HCT116 (cell line): ENCODE measurements around the gene VEPH1. TPM values are rescaled to one million over a fixed set of nuclear protein-coding genes. Genes with fewer than 3 reads are reported as not detected.

Source experiments
- ATAC-seq: fragments of 200-7000 bp; cut with Tn5 transposase; 2 replicates; pipeline ENCODE4 v1.9.1; 2020; ENCODE audit warnings: mild to moderate bottlenecking, moderate library complexity
- BruUV-seq: library from RNA; stranded (reverse); fragments of 400-500 nt; replicated peaks from 2 replicates; lab custom pipeline; 2021; lab: Mats Ljungman, UMichigan
- CTCF ChIA-PET: fragments of 300-600 bp; sonication (Branson Sonifier 250); formaldehyde crosslinking; loops from one replicate; lab custom pipeline; 2021; ENCODE audit warnings: antibody characterized with exemption; lab: Charles Lee
- POLR2A ChIA-PET: fragments of 300-600, 350-600 bp; sonication (Branson Sonifier 250); formaldehyde crosslinking; loops from one replicate; lab custom pipeline; 2021; ENCODE audit warnings: antibody characterized with exemption; lab: Charles Lee
- RAD21 ChIA-PET, 2 experiments: fragments of 300-600 bp; sonication (Branson Sonifier 250); formaldehyde crosslinking; loops; one replicate each; lab custom pipeline; 2023; ENCODE audit warnings: low total read pairs in 2 of 2; ENCODE audit not compliant: uncharacterized antibody in 2 of 2, unreplicated experiment in 2 of 2, low non-redundant PET in 1 of 2; lab: Charles Lee
- DNase-seq: peaks from one replicate; pipeline ENCODE4 v3.0.0-alpha.2; 2010; ENCODE audit warnings: low read depth, low spot score
- H2AFZ ChIP-seq: fragments of 200-600 bp; shearing (Covaris generic), sonication (generic); 2 replicates; pipeline ENCODE4 v1.6.1; 2017; ENCODE audit warnings: low read depth, mixed run types, mixed read lengths, antibody characterized with exemption, low read length; ENCODE audit not compliant: poor library complexity, severe bottlenecking
- H3K27ac ChIP-seq: 2 replicates; pipeline ENCODE4 v1.5.1; 2012; ENCODE audit warnings: low read depth, low read length
- H3K27me3 ChIP-seq: fragments of 200-600 bp; sonication (generic); 2 replicates; pipeline ENCODE4 v1.6.1; 2016; ENCODE audit warnings: mixed run types, low read length, mixed read lengths; ENCODE audit not compliant: insufficient read depth
- H3K36me3 ChIP-seq, 2 experiments: fragments of 200-500 bp in 1 of 2; fragments of 200-600 bp in 1 of 2; sonication (Bioruptor generic) in 1 of 2; sonication (generic) in 1 of 2; 2 replicates each; pipeline versions ENCODE4 v1.5.1 to v1.6.1; 2014 to 2016; ENCODE audit warnings: low read length in 2 of 2, inconsistent platforms in 1 of 2, mixed read lengths in 1 of 2, mixed run types in 1 of 2; ENCODE audit not compliant: insufficient read depth in 2 of 2, control insufficient read depth in 1 of 2
- H3K4me1 ChIP-seq, 2 experiments: fragments of 200-600 bp in 1 of 2; sonication (generic) in 1 of 2; 2 replicates each; pipeline versions ENCODE4 v1.5.1 to v1.6.1; 2012 to 2017; ENCODE audit warnings: low read length in 2 of 2, inconsistent platforms in 1 of 2, mild to moderate bottlenecking in 1 of 2, mixed read lengths in 1 of 2, mixed run types in 1 of 2, moderate library complexity in 1 of 2; ENCODE audit not compliant: insufficient read depth in 2 of 2, control insufficient read depth in 1 of 2
- H3K4me2 ChIP-seq: fragments of 200-600 bp; sonication (generic); 2 replicates; pipeline ENCODE4 v1.6.1; 2017; ENCODE audit warnings: mixed run types, low read length, mixed read lengths
- H3K4me3 ChIP-seq, 2 experiments: fragments of 200-600 bp in 1 of 2; sonication (generic) in 1 of 2; replicated peaks in 1 of 2; 2 replicates each; pipeline ENCODE4 v1.5.1; 2011 to 2016; ENCODE audit warnings: low read length in 2 of 2, control low read depth in 1 of 2, low read depth in 1 of 2, mild to moderate bottlenecking in 1 of 2, mixed read lengths in 1 of 2, mixed run types in 1 of 2
- H3K79me2 ChIP-seq: fragments of 200-600 bp; sonication (generic); 2 replicates; pipeline ENCODE4 v1.6.1; 2017; ENCODE audit warnings: mild to moderate bottlenecking, mixed run types, low read length, moderate library complexity, mixed read lengths; ENCODE audit not compliant: insufficient read depth
- H3K9ac ChIP-seq: fragments of 200-600 bp; sonication (generic); 2 replicates; pipeline ENCODE4 v1.6.1; 2016; ENCODE audit warnings: low read length, mixed read lengths
- H3K9me2 ChIP-seq: fragments of 200-600 bp; sonication (generic), shearing (Covaris generic); 2 replicates; pipeline ENCODE4 v1.6.1; 2017; ENCODE audit warnings: mixed run types, mild to moderate bottlenecking, moderate library complexity; ENCODE audit not compliant: insufficient read depth
- H3K9me3 ChIP-seq, 2 experiments: fragments of 200-500 bp in 1 of 2; fragments of 200-600 bp in 1 of 2; sonication (Bioruptor generic) in 1 of 2; sonication (generic) in 1 of 2; 2 replicates each; pipeline ENCODE4 v1.6.1; 2014 to 2017; ENCODE audit warnings: low read length in 2 of 2, mixed read lengths in 2 of 2, inconsistent platforms in 1 of 2, low read depth in 1 of 2, mild to moderate bottlenecking in 1 of 2, mixed run types in 1 of 2, moderate library complexity in 1 of 2; ENCODE audit not compliant: control insufficient read depth in 1 of 2, insufficient read depth in 1 of 2
- H4K20me1 ChIP-seq: fragments of 200-600 bp; sonication (generic), shearing (Covaris generic); 2 replicates; pipeline ENCODE4 v1.6.1; 2017; ENCODE audit warnings: mixed run types, mild to moderate bottlenecking, moderate library complexity; ENCODE audit not compliant: insufficient read depth
- ATF3 ChIP-seq: IDR thresholded peaks from 2 replicates; pipeline ENCODE4 v1.6.1; 2012
- CBX3 ChIP-seq: IDR thresholded peaks from 2 replicates; pipeline ENCODE4 v1.6.1; 2012; ENCODE audit warnings: low read depth
- CEBPB ChIP-seq: IDR thresholded peaks from 2 replicates; pipeline ENCODE4 v1.6.1; 2012; ENCODE audit warnings: low read depth
- CTCF ChIP-seq, 3 experiments: fragments of 200-600 bp in 1 of 3; sonication (generic) in 1 of 3; IDR thresholded peaks in 2 of 3; conservative IDR thresholded peaks in 1 of 3; 2 replicates each; pipeline ENCODE4 v1.5.1; 2012 to 2017; ENCODE audit warnings: low read depth in 2 of 3, low read length in 2 of 3, antibody characterized with exemption in 1 of 3, borderline replicate concordance in 1 of 3, control low read depth in 1 of 3, mild to moderate bottlenecking in 1 of 3, mixed read lengths in 1 of 3, mixed run types in 1 of 3, moderate library complexity in 1 of 3; ENCODE audit not compliant: insufficient read depth in 1 of 3
- ELF1 ChIP-seq: IDR thresholded peaks from 2 replicates; pipeline ENCODE4 v1.6.1; 2012; ENCODE audit warnings: low read depth, borderline replicate concordance
- EZH2 ChIP-seq: fragments of 200-600 bp; sonication (generic); IDR thresholded peaks from 2 replicates; pipeline ENCODE4 v1.6.1; 2017; ENCODE audit warnings: antibody characterized with exemption, mixed run types
- EZH2phosphoT487 ChIP-seq: fragments of 200-600 bp; IDR thresholded peaks from 2 replicates; pipeline ENCODE4 v1.6.1; 2018; ENCODE audit warnings: antibody characterized with exemption, borderline replicate concordance
- FOSL1 ChIP-seq: IDR thresholded peaks from 2 replicates; pipeline ENCODE4 v1.6.1; 2012; ENCODE audit warnings: low read depth
- POLR2AphosphoS5 ChIP-seq: IDR thresholded peaks from 2 replicates; pipeline ENCODE4 v1.6.1; 2011; ENCODE audit warnings: mild to moderate bottlenecking, low read depth, low read length, moderate library complexity
- RAD21 ChIP-seq: IDR thresholded peaks from 2 replicates; pipeline ENCODE4 v1.6.1; 2012; ENCODE audit warnings: low read depth, mild to moderate bottlenecking
- REST ChIP-seq: IDR thresholded peaks from 2 replicates; pipeline ENCODE4 v1.6.1; 2012; ENCODE audit warnings: low read depth
- SIN3A ChIP-seq: IDR thresholded peaks from 2 replicates; pipeline ENCODE4 v1.6.1; 2012; ENCODE audit warnings: low read depth
- SP1 ChIP-seq: IDR thresholded peaks from 2 replicates; pipeline ENCODE4 v1.6.1; 2012; ENCODE audit warnings: low read depth
- SRF ChIP-seq: IDR thresholded peaks from 2 replicates; pipeline ENCODE4 v1.6.1; 2012; ENCODE audit warnings: low read depth
- TCF7L2 ChIP-seq: IDR thresholded peaks from 2 replicates; pipeline ENCODE4 v1.7.0; 2011; ENCODE audit warnings: borderline replicate concordance, inconsistent platforms; ENCODE audit not compliant: insufficient read depth, insufficient read length; ENCODE audit errors: extremely low read depth
- YY1 ChIP-seq: IDR thresholded peaks from 2 replicates; pipeline ENCODE4 v1.6.1; 2011; ENCODE audit warnings: low read length, low read depth, moderate library complexity, mild to moderate bottlenecking; ENCODE audit not compliant: insufficient replicate concordance; ENCODE audit errors: extremely low read depth
- ZFX ChIP-seq: fragments of 450-650 bp; IDR thresholded peaks from 2 replicates; pipeline ENCODE4 v1.6.1; 2017
- ZNF274 ChIP-seq: fragments of 200-500 bp; sonication (Bioruptor generic); IDR thresholded peaks from 2 replicates; pipeline ENCODE4 v1.6.1; 2014; ENCODE audit warnings: mild to moderate bottlenecking, low read depth, low read length, inconsistent platforms
- intact Hi-C: fragments of 100-400 bp; cut with micrococcal nuclease; formaldehyde crosslinking; loops from 2 replicates; pipeline ENCODE4 v1.10.0; 2022
- total RNA-seq: library from RNA; stranded (reverse); gene quantifications from one replicate; pipeline ENCODE4 v1.2.1, GENCODE V29; 2021; ENCODE audit not compliant: unreplicated experiment

Gene VEPH1
- total RNA-seq, 1 experiment from 2014 or later = 4.9 TPM

GRCh38 chr3:157317895-157318294 is 185.3 kb downstream of the VEPH1 start (continued):
- TF ChIP-seq REST (no peak), ATF3 (no peak), ZFX (no peak), EZH2phosphoT487 (no peak), POLR2AphosphoS5 (no peak), ZNF274 (no peak)

GRCh38 chr3:157313186-157313585 is 190.0 kb downstream of the VEPH1 start:
- no peaks in the 10 kb centered on the region for H3K9me2 ChIP-seq
- ChIA-PET CTCF (no interaction called here), RAD21 (no interaction called here), POLR2A (no interaction called here)
- no peak for ATAC-seq
- intact Hi-C loops = no loop called here
- H2AFZ ChIP-seq = no peak overlapping the region
- no peaks in the 10 kb centered on the region for H4K20me1 ChIP-seq
- DNase-seq = no peak
- no peak overlapping the region for H3K4me3 ChIP-seq
- H3K27ac ChIP-seq = no peak overlapping the region
- H3K4me1 ChIP-seq = no peaks in the 10 kb centered on the region
- no peaks in the 10 kb centered on the region for H3K79me2 ChIP-seq
- H3K9me3 ChIP-seq = no peaks in the 10 kb centered on the region
- H3K9ac ChIP-seq = no peak overlapping the region
- BruUV-seq = no TSS peak
- no peak overlapping the region for H3K4me2 ChIP-seq
- no peaks in the 10 kb centered on the region for H3K36me3 ChIP-seq
- H3K27me3 ChIP-seq = no peaks in the 10 kb centered on the region
- TF ChIP-seq TCF7L2 (no peak), EZH2 (no peak), ELF1 (no peak), SIN3A (no peak), ZFX (no peak), ZNF274 (no peak), EZH2phosphoT487 (no peak), CTCF (IDR thresholded peaks at IDR 0.05 in 2 of 3, conservative IDR thresholded peaks at IDR 0.05 in 1 of 3; ENCODE audit: borderline replicate concordance in 1 of 3, insufficient read depth in 1 of 3, low read depth in 2 of 3, low read length in 2 of 3) (no peak), ATF3 (no peak), YY1 (no peak), SP1 (no peak), FOSL1 (no peak), CEBPB (no peak), SRF (no peak), POLR2AphosphoS5 (no peak), CBX3 (no peak), RAD21 (no peak)
